GM21717 (cell line): Measurements from ENCODE around the gene CHST15.

Source experiments
- ATAC-seq: cut with Tn5 transposase; IDR thresholded peaks from one replicate; pipeline ENCODE4 v1.9.1; 2021; ENCODE audit warnings: mild to moderate bottlenecking, moderate library complexity; ENCODE audit not compliant: unreplicated experiment

CHST15 gene

DNA sequence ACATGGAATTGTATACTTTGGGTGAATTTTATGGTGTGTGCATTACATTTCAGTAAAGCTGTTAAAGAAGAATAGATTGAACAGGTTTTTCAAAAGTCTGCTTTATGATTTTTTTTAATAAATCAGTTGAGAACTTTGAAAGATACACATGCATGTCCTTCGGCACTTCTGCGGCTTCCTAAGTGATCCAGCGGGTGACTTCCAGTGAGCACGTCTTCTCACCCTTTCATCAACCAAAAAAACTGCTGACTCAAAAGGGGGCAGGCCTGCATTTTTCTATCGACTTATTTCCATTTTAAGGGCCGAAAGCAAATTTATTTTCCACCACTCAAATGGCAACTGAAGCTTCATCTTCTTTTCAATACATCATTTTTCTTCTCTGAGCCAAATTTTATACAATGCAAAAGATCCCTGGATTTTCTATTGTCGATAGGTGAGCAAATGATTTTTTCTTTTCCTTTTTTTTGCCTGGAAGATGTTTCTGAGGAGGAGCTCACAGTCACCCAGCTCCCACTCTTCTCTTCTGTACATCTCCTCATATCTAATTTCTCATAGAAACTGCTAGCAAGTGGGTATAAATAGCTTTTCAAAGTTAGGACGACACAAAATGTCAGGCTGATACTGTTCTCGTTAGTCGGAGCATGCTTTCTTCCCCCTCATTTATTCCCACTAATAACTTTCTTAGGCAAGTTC is 10.2 kb downstream of the CHST15 start:
- no peak for ATAC-seq

DNA sequence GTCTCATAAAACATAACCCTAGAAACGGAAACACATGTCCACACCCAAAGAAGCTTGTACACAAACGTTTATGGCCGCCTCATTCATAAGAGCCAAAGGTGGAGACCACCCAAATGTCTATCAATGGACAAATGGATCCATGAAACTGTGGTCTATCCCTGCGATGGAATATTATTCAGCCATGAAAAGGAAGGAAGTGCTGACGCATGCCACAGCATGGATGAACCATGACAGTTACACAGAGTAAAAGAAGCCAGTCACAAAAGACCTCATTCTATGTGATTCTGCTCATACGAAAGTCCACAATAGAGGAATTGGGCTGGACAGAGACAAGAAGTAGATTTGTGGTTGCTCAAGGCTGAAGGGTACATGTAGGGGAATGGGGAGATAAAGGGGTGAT is 10.8 kb downstream of the CHST15 start:
- ATAC-seq = no peak

DNA sequence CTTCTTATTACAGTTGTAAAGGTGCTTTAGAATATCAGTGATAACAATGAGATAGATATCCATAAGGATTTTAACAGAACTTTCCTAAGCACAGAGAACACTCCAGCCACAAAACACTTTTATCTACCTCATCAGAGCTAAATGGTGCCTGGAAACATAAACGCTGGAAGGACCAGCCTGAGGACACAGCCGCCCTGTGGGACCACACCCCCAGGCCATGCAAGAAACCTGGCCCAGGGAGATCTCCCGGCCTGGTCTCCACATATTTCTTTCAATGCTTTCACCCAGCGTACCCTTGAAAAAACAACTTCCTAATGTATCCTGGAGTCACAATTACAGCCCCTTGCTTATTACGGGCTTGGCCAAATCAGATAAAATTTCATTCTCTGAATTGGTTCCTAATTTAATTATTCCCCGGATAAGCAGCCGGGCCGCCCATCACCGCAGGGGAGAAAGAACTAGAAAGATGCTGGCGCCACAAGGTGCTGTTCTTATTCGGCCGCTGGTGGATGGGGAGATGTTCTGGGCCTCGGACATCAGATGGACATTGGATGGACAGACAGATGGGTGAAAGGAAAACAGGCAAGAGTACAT is 11.8 kb downstream of the CHST15 start:
- no peak for ATAC-seq

DNA sequence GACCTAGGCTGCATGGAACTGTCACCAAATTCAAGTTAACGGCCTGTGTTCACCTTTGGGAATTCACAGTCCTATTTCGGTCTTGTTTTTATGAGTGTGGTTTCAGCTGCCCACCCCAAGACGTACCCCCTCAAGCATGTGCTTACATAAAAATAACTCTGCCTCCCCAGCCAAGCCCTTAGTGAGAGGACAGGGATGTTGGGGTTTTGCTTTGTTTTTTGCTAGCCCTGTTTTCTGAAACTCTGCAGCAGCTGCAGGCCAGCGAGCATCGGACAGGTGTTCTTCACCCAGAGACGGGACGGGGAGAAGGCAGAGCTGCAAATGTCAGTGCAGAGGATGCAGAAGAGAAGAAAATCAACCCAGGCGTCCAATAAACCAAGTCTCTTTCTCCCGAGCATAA is 13.5 kb downstream of the CHST15 start:
- ATAC-seq = no peak

DNA sequence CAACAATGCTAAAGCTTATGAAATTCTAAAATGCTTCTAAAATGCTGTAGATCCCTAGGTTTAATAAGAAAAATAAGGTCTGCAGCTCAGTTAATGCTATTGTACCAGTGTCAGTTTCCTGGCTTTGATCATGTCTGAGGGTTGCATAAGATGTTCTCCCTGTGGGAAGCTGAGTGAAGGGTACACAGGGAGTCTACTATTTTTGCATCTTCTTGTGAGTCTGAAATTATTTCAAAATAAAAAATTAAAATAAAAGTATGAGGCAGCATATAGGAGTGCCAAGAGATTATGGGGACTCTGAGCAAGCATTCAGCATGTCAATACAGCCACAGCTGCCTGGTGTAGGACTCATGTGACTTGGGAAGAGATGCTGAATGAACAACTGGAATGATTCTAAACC is 14.7 kb downstream of the CHST15 start:
- ATAC-seq = no peak

DNA sequence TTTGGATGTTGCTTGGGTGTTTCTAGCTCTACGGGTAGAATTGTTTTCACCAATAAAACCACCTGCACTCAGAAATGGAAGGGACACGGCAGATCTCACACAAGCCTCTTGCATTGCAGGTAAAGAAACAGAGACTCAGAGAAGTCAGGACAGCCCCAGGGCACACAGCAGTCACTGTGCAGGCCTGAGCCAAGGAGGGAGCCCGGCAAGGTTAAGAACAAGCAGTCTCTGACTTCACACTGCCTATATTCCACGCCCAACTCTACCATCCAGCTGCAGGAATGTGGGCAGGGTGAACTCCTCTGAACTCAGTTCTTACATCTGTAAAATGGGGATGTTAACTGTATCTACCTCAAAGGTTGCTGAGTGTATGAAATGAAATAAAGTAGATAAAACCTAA is 15.4 kb downstream of the CHST15 start:
- ATAC-seq = no peak

DNA sequence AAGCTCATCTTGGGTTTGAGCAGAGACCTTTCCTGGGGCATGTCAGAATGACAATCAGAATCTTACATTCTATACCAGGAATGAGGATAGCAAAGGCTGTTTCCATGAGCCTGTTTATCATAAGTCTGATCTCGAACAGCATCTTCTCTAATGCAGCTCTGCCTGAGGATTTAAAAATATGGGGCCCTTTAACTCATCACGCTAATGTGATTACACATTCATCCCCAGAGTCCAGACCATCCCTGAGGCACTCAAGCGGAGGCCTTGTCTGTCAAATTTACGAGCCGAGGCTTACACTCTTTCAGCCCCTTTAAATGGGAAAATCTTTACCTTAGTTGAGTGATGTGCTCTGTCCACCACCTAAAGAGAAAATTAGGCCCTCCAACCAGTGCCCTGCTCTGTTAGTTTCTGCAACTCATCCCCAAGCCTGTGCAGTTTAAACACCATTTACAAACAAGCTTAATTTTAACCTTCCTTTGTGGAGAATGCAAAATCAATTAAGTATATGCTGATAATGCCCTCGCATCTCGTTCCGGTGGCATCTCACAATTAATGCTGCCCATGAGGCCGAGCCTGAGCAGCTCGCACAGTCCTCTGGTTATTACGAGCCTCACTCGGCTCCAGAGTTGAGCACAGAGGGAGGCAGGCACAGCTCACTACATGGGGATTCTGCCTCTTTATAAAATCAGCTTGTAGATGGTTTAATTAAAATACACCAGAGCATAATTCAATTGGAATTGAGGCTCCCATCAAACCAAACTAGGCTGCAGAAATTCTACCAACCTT is 16.0 kb downstream of the CHST15 start:
- ATAC-seq = no peak

DNA sequence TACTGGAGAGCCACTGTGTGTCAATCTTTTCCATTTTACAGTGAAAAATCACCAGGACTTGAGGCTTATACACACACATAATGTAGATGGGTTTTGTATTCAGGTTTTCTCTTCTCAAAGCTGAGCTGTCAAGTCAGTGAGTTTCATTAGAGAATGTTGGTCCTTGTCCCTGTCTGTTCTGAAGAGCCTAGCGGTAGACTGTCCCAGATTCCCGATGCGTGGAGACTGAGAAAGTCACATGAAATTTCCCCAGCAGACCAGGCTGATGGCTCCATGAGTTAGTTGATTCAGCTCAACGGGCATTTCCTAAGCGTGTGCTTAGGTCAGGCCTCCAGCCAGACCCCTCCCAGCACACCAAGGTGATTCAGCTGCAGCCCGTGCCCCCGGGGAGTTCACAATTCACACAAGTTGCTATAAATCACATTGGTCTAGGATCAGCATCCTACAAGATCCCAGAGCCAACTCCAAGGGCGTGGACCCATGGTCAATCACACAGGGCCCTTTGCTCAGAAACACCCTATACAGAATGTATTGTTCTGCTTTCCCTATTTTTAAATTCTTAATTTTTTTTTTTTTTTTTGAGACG is 17.2 kb downstream of the CHST15 start:
- ATAC-seq = no peak

DNA sequence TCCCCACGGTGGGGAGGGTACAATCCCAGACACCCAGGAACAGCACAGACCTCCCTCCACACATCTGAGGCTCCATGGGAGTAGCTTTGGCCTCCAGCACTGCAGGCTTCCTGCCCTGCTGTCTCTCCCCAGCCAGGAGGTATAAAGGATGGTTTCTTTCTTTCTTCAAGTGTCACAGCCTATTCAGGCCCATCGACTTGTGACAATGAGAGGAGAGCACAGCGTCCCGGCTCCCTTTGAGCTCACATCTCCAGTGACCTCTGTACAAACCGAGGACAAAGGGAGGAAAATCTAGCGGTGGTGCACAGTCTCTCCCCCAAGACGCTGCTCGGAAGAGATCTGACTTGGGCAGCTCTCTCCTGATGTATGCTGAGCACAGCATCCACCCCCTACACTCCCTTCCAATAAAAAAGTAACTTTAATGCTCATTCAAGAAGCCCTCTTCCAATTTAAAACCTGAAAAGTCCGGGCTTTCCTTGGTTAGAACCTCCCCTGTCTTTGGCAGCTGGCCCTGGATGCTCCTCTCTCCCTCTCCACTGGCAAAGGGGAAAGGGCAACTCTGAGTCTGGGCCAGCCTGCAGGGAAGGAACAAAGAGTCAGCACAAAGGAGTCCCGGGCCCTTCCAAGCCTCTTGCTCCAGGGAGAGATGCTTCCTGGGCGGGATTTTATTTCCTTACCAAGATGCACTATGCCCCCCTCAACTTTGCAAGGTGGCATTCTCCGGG is 18.0 kb downstream of the CHST15 start:
- no peak for ATAC-seq

DNA sequence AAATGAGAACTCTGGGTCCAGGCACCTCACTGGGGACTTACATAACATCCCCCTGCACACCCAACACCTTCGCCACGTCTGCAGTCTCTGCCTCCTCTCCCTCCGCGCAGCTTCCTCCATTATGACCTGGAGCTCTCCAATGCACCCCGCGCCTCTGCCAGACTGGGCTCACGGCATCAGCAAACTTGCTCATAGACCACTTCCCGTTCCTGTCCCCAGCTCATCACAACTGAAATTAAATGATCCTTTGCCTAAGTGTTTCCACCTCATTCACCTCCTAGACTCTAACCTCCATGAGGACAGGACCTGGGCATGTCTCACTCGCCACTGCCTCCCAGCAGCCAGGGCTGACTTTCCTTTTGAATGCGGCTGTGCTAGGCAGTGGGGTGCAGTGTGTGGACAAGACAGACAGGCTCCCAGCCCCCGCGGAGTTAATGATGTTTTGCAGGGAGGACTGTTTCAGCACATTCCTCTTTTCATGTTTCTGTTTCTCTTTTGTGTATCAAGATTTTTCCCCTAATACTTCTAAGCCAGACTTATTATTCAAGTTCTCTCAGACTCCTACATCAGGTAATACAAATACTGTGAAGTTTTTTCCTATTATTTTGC is 18.8 kb downstream of the CHST15 start:
- no peak for ATAC-seq

DNA sequence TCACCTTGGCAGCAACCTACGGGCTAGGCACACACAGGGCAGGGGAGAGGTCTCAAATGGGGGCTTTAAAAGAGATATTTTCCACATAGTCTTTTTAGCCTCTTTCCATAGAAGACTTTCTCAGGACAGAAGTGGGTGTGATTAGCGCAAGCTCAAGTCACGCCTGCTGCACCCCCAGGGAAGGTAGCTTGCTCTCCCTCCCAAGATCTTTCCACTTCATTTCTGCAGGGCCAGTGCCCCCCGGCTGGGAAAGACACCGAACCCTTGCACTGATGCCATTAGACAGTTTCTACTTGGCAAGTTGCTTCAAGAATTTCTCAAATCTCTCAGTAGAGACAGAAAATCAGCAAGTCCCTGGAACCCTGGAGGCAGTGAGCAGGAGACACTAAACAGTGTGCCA is 19.4 kb downstream of the CHST15 start:
- ATAC-seq = no peak

DNA sequence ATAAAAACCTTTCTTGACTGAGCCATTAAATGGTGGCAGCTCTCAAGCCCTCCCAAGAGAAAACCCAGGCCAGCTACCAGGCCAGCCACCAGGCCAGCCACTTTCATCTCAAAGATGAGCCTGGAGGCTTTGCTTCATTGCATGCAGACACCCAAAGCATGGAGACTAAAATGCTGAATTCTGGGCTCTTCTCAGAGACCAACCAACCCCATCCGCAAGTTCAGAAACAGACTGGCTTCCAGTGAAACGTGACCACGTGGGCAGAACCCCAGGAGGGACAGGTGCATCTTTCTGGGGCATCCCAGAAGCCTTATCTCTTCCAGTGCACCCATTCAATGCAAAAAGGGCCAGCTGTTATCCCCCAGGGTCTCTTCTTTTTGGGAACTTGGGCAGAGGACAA is 20.9 kb downstream of the CHST15 start:
- ATAC-seq = no peak

DNA sequence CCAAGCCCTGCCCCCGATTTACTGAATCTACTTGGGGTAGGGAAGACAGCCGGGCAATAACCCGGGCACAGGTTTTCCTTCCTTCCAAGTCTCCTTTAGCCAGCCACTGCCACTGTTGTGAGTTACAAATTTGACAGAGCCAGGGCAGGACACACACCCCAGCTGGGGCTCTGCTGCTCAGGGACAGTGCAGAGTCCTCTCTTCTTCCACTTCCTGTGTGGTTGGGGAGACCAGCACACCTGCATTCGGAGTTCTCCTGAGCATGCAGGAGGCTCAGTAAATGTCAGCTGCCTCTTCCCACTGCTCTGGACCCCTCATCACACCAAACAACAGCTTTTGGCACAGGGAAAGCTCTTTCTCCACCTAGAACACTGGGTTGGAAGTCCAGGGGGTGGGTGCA is 21.3 kb downstream of the CHST15 start:
- ATAC-seq = no peak

DNA sequence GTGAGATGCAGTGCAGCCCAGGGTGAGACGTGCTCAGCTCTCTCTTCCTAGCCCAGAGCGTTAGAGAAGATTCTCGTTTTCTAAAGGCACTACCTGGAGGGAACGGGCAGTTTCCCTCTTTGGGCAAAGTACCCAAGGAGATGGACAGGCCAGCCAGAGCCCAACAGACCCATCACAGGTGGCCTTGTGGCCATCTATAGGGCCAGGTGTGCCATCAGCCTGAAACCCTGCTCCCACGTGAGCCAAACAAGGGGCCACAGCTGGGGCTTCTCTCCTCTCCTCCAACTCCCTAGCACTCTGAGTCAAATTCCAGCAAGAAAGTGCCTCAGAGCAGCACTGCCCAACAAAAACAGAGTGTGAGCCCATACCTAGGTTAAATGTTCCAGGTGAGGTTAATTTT is 22.3 kb downstream of the CHST15 start:
- no peak for ATAC-seq

DNA sequence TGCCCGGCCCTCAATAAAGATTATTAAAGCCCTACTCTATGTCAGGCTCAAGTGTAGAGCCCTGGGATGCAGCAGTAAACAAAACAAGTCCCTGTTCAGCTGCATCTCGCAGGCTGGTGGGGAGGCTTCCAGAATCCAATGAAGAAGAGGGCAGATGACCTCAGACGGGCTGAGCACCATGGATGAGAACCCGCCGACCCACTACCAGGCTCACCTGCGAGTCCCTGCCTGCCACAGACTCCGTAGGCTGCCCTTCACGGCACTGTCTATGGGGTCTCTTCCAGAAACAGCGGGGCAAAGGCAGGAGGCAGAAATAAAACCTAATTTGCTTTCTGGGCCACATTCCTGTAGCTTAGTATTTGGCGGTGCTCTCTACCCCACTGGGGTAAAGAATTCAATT is 22.7 kb downstream of the CHST15 start:
- ATAC-seq = no peak

DNA sequence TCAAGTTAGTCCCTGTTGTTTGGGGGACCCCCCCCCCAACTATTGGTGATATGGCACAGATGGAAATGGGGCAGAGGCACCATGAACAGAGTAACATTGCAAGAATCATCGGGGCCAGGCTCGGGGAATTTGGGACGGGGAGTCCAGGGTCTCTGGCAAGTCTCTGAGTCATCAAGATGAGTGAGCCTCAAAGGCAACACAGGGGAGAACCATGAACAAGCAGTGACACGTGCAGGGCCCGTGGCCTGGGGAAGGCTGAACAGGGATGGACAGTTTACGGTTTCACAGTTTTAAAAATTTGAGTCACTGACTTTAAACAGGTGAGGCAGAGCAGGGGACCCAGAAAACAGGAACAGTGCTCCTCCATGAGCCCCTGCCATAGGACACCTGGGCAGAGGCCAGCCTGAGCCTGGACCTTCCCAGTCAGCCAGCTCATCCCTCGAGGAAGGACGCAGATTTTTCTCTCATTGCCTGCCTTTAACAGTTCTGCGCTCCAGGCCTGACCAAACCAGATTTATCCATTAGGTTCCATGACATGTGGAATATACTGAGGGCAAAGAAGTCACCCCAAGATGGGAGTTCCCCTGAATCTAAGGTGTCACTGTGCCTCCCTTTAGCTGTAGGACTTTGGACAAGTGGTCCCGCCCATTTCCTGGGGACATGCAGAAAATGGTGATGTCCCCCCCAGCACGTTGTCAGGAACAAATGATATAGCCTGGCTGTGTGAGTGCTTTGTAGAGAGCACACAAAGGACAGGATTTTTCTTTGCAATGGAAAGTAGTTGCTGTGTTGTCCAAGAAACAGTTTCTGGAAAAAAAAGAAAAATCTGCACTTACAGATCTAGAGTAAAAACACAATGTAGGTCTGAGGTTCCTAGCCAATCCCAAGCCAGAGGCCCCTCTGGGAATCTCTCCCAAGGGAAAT is 23.8 kb downstream of the CHST15 start:
- ATAC-seq = no peak

DNA sequence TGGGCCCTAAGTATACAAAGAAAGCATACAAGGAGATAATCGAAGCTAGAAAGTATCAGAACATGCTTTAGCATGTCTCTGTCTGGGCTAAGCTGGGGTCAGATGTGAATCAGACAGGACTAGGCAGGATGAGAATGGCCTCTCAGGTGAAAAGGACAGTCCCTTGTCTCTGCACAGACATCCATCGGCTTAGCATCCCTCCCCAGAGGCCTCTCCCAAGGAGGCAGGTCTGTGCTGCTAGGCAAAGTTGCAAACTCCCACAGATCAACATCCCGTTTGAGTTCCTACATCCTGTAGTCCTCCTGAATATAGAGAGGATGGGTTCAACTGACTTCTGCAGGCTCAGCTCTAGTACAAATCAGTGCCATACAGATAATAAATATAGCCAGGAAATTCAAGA is 24.5 kb downstream of the CHST15 start:
- no peak for ATAC-seq

DNA sequence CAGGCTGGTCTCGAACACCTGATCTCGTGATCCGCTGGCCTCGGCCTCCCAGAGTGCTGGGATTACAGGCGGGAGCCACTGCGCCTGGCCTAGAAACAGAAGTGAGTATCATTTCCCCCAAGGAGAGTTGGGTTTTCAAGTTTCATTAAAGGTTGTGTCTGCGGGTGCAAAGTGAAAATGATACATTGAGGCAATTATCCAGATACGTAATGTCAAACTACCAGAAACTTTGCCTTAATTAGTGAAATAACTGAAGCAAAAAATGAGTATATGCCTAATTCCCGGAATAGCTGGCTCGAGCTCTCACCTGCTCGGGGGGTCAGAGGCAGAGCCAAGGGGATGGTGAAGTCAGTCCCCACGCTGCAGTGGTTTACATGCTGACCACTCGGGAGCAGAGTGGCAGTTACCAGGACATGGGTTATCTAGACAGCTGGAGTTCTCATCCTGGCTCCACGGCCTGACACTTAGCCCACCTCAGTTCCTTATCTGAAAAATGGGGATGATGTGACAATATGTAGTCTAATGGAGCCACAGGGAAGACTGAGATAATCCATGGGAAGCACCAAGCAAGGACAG is 25.5 kb downstream of the CHST15 start:
- no peak for ATAC-seq
